ENCODE results near the gene KIF12.

- TF ChIP-seq GATA3 (IDR thresholded peaks at IDR 0.05; ENCODE audit: low read depth, low read length) = no peak
- TF ChIP-seq GATA2 (IDR thresholded peaks at IDR 0.05; ENCODE audit: low read depth, low read length) = no peak
Observed at GRCh38 chr9:114117996-114118830, 19.1 kb upstream of the KIF12 start.

Measured in SH-SY5Y (cell line).